ENCODE measurements around the gene PODXL2. TPM values are rescaled to one million over a fixed set of nuclear protein-coding genes. Genes with fewer than 3 reads are reported as not detected.

Gene PODXL2, protein sequence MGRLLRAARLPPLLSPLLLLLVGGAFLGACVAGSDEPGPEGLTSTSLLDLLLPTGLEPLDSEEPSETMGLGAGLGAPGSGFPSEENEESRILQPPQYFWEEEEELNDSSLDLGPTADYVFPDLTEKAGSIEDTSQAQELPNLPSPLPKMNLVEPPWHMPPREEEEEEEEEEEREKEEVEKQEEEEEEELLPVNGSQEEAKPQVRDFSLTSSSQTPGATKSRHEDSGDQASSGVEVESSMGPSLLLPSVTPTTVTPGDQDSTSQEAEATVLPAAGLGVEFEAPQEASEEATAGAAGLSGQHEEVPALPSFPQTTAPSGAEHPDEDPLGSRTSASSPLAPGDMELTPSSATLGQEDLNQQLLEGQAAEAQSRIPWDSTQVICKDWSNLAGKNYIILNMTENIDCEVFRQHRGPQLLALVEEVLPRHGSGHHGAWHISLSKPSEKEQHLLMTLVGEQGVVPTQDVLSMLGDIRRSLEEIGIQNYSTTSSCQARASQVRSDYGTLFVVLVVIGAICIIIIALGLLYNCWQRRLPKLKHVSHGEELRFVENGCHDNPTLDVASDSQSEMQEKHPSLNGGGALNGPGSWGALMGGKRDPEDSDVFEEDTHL
- total RNA-seq (2022; extraction: Qiagen RNA extraction; ENCODE audit: low read depth) = 7.6 to 10.9 TPM (median 9.9 TPM) in 5 replicates

DNA sequence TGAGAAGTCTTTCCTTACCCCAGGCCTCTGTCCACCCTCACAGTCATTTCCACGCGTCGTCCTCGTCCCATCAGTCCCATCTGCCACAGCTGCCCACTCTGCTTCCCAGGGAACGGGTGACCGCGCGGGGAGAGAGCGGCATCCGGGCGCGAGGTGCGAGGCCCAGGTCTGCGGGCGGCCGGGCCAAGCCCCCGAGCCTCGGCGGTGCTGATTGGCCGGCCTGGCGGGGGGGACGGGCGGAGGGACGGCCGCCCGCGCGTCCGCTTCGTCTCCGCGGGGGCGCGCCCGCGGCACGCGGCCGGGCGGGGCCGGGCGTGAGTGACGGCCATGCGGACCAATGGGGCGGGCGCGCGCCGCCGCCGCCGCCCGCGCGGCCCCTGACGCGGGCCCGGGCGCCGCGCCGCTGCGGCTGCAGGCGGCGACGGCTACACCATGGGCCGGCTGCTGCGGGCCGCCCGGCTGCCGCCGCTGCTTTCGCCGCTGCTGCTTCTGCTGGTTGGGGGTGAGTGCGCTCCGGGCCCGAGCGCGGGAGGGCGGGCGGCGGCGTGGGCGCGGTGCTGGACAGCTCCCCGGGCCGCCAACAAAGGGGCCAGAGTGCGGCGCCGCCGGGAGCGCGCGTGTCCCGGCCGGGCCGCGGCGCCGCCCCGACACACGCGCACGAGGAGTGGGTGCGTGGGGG, at the start of gene PODXL2:
TSS of gene PODXL2 (plus strand) at position 398 of the 679 bp plus-strand sequence. CDS start at position 433, 35 bp downstream.

DNA sequence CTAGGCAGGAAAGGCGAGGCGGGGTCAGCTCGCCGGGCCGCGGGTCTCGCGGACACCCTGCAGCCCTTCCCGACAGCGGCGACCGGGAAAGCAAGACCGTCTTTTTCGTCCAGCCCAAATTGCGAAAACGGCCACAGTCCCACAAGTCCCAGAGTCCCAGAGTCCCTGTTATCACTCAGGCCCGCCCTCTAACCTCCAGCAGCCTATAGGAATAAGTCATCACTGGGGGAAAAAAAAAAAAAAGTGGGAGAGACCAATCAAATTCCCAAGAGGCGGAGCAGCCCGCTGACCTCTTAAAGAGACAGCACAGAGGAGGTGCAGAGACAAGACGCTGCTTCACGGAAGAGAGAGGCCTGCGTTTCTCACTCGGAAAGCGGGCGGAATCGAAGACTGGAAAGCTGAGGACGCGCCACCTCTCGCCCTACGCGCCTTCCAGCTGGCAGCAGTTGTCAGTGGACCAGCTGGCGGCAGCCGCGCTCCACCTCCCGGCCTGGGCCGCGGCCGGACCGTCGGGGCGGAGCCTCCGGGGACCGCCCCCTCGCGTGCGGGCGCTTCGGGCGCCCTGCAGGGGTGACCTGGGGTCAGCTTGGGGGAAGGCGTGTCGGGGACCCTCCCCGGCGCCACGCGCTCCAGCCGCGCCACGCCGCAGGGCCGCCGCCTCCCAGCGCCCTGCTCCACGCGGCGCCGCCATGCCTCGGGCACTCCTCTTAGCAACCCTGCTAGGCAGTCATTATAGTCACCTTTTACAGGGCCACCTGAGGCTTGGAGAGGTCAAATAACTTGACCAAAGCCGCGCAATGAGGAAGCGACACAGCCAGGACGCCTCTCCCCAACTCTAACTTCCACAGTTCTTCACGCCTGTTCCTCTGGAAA, 38.2 kb upstream of the PODXL2 start, which contains the start of gene TPRA1:
TSS of gene TPRA1 (minus strand) at position 141 of the 873 bp plus-strand sequence. CDS start 10,587 bp downstream, outside the sequence.

DNA sequence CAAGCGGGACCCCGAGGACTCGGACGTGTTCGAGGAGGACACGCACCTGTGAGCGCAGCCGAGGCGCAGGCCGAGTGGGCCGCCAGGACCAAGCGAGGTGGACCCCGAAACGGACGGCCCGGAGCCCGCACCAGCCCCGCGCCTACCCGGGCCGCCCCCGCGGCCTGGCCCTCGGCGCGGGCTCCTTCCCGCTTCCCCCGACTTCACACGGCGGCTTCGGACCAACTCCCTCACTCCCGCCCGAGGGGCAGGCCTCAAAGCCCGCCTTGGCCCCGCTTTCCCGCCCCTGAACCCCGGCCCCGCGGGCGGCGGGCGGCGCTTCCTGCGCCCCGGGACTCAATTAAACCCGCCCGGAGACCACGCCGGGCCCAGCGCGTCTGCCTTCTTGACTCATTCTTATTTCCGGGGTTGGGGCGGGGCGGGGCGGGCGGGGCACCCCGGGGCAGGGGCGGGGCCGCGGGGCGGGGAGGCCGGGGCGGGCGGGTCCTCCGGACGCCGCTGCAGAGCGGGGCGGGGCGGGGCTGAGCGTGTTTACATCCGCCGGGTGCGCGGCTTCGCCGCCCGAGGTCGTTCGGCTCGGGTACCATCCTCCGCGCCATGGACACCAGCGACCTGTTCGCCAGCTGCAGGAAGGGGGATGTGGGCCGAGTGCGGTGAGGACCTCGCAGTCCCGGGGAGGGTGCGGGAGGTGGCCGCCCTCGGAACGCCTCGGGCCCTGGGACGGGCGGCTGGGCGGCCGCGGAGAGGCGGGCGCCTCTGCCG, 43.6 kb downstream of the PODXL2 start, which contains the start of gene ABTB1:
TSS of gene ABTB1 (plus strand) at position 524 of the 762 bp plus-strand sequence. CDS start at position 598, 74 bp downstream.

Other genes starting within 250 kb of the PODXL2 start
- 43.9 to 56.4 TPM (median 52.9 TPM) in 5 replicates for gene TPRA1, start 38.5 kb upstream of the PODXL2 start, total RNA-seq (2022; extraction: Qiagen RNA extraction; ENCODE audit: low read depth)
- gene MCM2, start 30.8 kb upstream of the PODXL2 start, total RNA-seq (2022; extraction: Qiagen RNA extraction; ENCODE audit: low read depth) = 48.8 to 57.1 TPM (median 54.5 TPM) in 5 replicates
- gene ABTB1, start 43.8 kb downstream of the PODXL2 start, total RNA-seq (2022; extraction: Qiagen RNA extraction; ENCODE audit: low read depth) = 12.8 to 18.1 TPM (median 16.2 TPM) in 5 replicates
- 64.9 to 77.9 TPM (median 72.2 TPM) in 5 replicates for gene MGLL, start 193.3 kb downstream of the PODXL2 start, total RNA-seq (2022; extraction: Qiagen RNA extraction; ENCODE audit: low read depth)

All from A549 treated with GW870086 at 1 μM for 4 hours (cell line).